Peyer's patch (tissue), 4 donors: ENCODE data around the gene TMEM164. TPM values are rescaled to one million over a fixed set of nuclear protein-coding genes. Genes with fewer than 3 reads are reported as not detected.

Experiments
- DNase-seq, 3 donors: peaks; one replicate each; pipeline ENCODE4 v3.0.0-alpha.2; 2017 to 2019
- H3K27ac ChIP-seq, 4 donors: fragments of 200-600 bp; sonication (generic); one replicate each; pipeline ENCODE4 v1.5.1; 2016 to 2019
- H3K27me3 ChIP-seq, 2 donors: fragments of 200-600 bp; sonication (generic); one replicate each; pipeline ENCODE4 v1.5.1; 2019
- H3K36me3 ChIP-seq, 3 donors: fragments of 200-600 bp; sonication (generic); one replicate each; pipeline ENCODE4 v1.5.1; 2016 to 2019
- H3K4me1 ChIP-seq, 4 donors: fragments of 200-600 bp; sonication (generic); one replicate each; pipeline ENCODE4 v1.5.1; 2016 to 2019
- H3K4me3 ChIP-seq, 4 donors: fragments of 200-600 bp; sonication (generic); 1 replicate in 3 of 4; 2 replicates in 1 of 4; pipeline ENCODE4 v1.5.1; 2016 to 2019; ENCODE audit warnings: mild to moderate bottlenecking in 1 of 4
- H3K9me3 ChIP-seq, 4 donors: fragments of 200-600 bp; sonication (generic); one replicate each; pipeline ENCODE4 v1.5.1; 2016 to 2019; ENCODE audit warnings: mild to moderate bottlenecking in 1 of 4
- POLR2A ChIP-seq, 2 donors: fragments of 450-650 bp; IDR thresholded peaks; one replicate each; pipeline ENCODE4 v1.5.1; 2017; ENCODE audit warnings: antibody characterized with exemption in 2 of 2, mild to moderate bottlenecking in 2 of 2, moderate library complexity in 2 of 2
- total RNA-seq, 4 donors: library from RNA; depleted of rRNA; stranded (reverse); fragments of >200 nt; gene quantifications; one replicate each; pipeline ENCODE4 v1.1.0, GENCODE V29; 2016
- TF ChIP-seq, protein P1 (sequence below), 6 experiments: fragments of 450-650 bp in 4 of 6; fragments of 200-600 bp in 2 of 6; sonication (generic) in 1 of 6; IDR thresholded peaks; one replicate each; pipeline ENCODE4 v1.5.1; 2017 to 2019; ENCODE audit warnings: antibody characterized with exemption in 6 of 6, mild to moderate bottlenecking in 3 of 6, moderate library complexity in 1 of 6

Gene TMEM164
- total RNA-seq, 4 donors from 2014 or later: 25.6 to 79.7 (median 73.8) TPM

DNA sequence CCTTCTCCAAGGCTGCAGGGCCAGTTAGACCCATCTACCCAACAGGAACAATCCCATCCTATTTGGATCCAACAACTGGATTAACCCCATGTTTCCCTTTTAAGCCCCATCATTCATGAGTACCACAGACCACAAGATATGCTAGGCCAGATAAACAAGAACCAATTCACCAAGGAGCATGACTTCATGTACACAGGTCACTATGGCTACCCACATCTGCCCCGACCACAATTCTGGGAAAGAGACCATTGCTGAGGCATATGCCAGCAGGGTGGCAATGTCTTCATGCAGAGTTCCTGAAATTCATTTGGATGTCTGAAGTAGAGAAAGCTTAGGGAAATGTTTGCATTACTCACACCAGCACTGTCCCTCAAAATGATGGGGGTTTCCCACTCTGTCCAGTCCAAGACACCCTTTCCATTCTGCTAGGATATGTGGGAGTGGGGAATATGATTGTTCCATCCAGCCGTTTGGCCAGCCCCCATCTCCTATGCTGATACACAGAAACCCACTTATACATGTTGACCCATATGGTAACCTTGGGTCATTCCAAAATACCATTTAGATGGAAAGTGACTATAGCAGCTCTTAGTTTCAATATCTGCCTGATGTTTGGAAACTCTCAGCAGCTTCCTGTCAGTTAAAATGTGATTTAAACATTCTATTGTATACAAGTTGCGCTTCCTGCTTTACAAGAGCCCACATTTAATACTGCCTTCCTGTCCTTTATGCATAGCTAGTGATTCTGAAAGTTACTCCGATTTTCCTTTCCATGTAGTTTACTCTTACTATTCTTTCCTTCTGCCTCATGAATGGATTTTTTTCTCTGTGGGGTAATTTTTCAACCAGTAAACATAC is 186.0 kb downstream of the TMEM164 start:
- Histone ChIP-seq H3K27me3 (no peaks in the 10 kb centered on the region), H3K9me3 (no peaks in the 10 kb centered on the region), H3K4me1 (no peaks in the 10 kb centered on the region), H3K36me3 (no peaks in the 10 kb centered on the region), H3K27ac (no peak overlapping the region), H3K4me3 (no peak overlapping the region)
- TF ChIP-seq, protein P1, sequence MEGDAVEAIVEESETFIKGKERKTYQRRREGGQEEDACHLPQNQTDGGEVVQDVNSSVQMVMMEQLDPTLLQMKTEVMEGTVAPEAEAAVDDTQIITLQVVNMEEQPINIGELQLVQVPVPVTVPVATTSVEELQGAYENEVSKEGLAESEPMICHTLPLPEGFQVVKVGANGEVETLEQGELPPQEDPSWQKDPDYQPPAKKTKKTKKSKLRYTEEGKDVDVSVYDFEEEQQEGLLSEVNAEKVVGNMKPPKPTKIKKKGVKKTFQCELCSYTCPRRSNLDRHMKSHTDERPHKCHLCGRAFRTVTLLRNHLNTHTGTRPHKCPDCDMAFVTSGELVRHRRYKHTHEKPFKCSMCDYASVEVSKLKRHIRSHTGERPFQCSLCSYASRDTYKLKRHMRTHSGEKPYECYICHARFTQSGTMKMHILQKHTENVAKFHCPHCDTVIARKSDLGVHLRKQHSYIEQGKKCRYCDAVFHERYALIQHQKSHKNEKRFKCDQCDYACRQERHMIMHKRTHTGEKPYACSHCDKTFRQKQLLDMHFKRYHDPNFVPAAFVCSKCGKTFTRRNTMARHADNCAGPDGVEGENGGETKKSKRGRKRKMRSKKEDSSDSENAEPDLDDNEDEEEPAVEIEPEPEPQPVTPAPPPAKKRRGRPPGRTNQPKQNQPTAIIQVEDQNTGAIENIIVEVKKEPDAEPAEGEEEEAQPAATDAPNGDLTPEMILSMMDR (IDR thresholded peaks at IDR 0.05): no peak
- no peak for TF ChIP-seq POLR2A (IDR thresholded peaks at IDR 0.05)
- DNase-seq: no peak

DNA sequence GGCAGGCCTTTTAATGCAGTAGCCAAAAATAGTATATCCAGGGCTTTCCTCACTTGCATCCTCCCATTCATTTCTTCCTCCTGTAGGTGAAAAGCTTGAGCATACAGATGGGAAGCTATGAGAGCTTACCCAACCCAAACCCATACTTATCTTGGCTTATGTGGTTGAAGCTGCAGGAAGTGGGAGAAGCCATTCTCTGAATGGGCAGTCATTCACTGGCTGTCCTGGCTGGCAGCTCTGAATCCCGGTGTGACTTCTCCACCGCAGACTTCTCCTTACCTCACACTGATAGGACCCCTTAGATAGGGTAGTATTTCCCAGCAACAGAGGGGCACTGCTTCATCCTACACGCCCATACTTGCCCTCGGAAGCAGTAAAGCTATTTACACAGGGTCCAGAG is 189.6 kb downstream of the TMEM164 start:
- TF ChIP-seq, protein P1 (IDR thresholded peaks at IDR 0.05): no peak
- no peak for TF ChIP-seq POLR2A (IDR thresholded peaks at IDR 0.05)
- Histone ChIP-seq H3K9me3 (no peaks in the 10 kb centered on the region), H3K27ac (no peak overlapping the region), H3K36me3 (no peaks in the 10 kb centered on the region), H3K4me1 (no peaks in the 10 kb centered on the region), H3K27me3 (no peaks in the 10 kb centered on the region), H3K4me3 (no peak overlapping the region)
- DNase-seq: no peak

DNA sequence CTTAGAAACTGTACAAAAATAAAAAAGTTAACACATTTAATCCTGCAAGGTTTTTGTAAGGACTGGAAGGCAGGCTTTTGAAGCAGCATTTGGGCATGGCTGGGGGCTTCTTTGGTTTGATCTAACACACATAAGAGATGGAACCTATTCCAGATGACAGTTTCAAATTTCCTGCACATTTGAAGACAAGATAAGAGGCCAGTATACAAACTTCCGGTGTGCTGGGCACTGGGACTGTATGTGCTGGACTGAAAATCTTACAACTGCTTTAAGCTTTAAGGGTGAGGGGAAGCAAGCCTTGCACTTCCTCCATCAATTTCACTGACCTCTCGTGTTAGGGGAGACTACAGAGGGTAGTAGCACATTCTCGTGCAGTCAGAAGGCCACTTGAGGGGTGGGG is 192.1 kb downstream of the TMEM164 start:
- Histone ChIP-seq H3K9me3 (no peaks in the 10 kb centered on the region), H3K27me3 (no peaks in the 10 kb centered on the region), H3K27ac (no peak overlapping the region), H3K36me3 (no peaks in the 10 kb centered on the region), H3K4me3 (no peak overlapping the region), H3K4me1 (no peaks in the 10 kb centered on the region)
- TF ChIP-seq, protein P1 (IDR thresholded peaks at IDR 0.05): no peak
- TF ChIP-seq POLR2A (IDR thresholded peaks at IDR 0.05): no peak
- no peak for DNase-seq

DNA sequence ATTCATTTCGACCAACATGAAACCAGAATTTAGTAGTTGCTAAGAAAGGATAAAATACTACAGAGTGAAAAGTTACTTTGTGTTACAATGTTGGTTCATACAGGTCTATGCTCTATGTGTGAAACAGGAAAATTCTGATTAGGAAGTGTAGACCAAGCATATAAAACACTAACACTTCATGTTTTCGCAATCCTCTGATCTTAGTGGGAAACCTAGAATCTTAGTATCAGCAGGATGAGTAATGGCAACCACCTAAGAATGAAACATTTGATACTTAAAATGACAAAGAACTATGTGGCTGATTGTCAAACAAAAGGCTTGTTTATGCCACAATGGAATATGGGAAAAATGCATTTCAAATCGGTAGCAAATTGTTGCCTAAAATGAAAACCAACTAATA is 198.9 kb downstream of the TMEM164 start:
- no peak overlapping the region for H3K4me3 ChIP-seq
- no peaks in the 10 kb centered on the region for H3K27me3 ChIP-seq
- no peak for DNase-seq
- no peak overlapping the region for H3K27ac ChIP-seq
- no peak for TF ChIP-seq POLR2A (IDR thresholded peaks at IDR 0.05)
- TF ChIP-seq, protein P1 (IDR thresholded peaks at IDR 0.05): no peak
- H3K36me3 ChIP-seq: no peaks in the 10 kb centered on the region
- no peaks in the 10 kb centered on the region for H3K9me3 ChIP-seq
- H3K4me1 ChIP-seq: no peaks in the 10 kb centered on the region

DNA sequence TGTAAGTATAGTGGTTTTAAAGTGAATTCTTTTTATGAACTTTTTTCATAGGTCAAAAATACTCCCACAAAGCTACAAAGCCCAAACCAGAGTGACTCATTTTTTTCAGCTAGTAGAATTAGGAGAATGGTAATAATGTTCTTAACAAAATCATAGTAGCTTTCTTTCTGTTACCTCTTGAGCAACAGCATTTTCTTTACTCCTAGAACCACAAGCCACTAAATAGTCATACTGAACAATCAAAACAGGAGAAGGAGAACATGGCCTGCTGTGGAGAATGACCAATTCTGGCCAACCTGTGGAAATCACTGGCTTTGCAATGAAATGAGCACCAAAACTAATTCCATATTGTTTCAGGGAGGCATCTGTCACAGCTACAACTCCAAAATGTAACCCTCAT is 202.1 kb downstream of the TMEM164 start:
- Histone ChIP-seq H3K9me3 (no peaks in the 10 kb centered on the region), H3K4me1 (no peaks in the 10 kb centered on the region), H3K27me3 (no peaks in the 10 kb centered on the region), H3K36me3 (no peaks in the 10 kb centered on the region), H3K27ac (no peak overlapping the region), H3K4me3 (no peak overlapping the region)
- TF ChIP-seq, protein P1 (IDR thresholded peaks at IDR 0.05): no peak
- TF ChIP-seq POLR2A (IDR thresholded peaks at IDR 0.05): no peak
- DNase-seq: no peak
